GM21528 (cell line): ENCODE data around the gene KRT77.

Experiments
- ATAC-seq: cut with Tn5 transposase; IDR thresholded peaks from one replicate; pipeline ENCODE4 v1.9.1; 2021; ENCODE audit warnings: mild to moderate bottlenecking, moderate library complexity; ENCODE audit not compliant: unreplicated experiment, low FRiP score

The KRT77 gene

DNA sequence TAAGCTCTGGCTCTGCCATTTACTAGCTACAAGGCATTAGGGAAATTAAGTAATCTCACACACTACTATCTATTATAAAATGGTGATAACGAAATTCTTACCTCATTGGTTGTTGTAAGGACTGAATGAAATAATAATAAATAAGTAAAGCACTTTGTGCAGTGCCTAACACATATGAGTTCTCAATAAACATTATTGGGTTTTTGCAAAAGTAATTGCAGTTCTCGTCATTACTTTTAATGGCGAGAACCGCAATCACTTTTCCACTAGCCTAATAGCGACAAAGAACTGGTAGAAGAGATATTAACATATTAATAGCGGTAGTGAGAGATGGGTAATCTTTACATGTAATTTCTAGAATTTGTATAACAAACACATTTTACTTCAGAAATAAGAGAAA is 9.2 kb downstream of the KRT77 start:
- ATAC-seq = no peak

DNA sequence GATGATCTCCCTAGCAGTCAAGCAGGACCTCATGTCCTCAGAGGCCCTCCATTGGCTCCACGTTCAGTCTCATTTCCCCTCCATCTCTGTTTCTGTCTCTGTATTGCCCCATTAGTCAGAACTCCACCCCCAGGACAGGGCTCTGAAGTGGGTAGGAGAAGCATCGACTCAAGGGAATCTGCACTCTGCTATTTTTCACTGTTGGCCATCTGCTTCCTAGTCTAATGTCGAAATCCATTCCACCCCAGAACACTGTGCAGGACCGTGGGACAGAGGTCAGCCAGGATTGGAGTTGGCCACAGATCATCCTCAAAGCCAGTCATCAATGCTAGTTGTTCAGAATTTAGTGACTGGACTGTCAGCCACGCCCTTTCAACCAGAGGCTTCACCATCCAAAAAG is 10.1 kb downstream of the KRT77 start:
- no peak for ATAC-seq

- no peak for ATAC-seq
Observed at GRCh38 chr12:52692254-52692653, 11.1 kb downstream of the KRT77 start.

DNA sequence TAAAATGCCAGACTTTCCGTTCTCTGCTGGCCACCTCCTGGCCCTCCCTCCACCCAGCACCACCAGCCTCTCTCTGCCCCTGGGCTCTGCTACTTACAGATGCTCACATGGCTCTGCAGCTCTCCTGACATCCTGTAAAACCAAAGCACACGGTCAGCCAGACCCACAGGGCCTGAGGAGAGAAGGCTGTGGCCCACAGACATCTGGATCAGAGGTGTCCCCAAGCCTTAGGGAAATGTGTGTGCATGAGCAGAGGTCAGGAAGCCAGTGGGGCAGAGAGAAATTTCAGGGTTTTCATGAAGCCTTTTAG is 11.5 kb downstream of the KRT77 start:
- no peak for ATAC-seq

DNA sequence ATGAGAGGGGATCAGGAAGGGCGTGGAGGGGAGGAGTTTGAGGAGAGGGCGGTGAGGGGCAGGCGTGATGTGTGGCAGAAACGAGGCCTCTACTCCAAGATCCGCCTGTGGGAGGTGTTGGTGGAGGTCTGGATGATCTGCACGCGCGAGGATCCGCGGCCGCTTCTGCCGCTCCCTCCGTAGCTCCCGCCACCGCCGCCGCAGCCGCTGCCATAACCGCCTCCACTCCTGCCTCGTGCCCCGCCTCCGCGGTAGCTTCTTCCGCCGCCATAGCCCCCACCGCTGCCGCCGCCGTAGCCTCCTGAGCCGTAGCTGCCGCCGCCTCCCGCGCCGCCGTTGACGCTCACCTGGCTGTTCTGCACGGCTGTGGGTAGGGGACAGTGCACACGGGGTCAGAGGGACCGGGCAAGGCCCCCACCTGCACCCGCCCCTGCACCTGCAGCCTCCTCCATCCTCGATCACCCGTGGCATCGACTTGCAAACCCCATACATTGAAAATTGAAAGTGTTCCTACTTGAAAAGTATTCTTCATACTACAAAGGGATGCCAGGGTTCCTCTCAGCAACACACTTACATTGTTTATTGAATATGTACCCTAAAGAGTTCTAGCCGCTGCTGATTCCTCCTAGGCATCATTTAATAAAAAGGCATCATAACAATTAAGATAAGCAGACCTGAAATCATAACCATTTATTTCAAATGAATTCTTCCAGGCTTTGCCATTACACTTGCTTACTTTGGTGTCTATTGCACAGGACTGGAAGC is 12.1 kb downstream of the KRT77 start:
- ATAC-seq = no peak

GRCh38 chr12:52690351-52691075 is 12.8 kb downstream of the KRT77 start:
- ATAC-seq = no peak

DNA sequence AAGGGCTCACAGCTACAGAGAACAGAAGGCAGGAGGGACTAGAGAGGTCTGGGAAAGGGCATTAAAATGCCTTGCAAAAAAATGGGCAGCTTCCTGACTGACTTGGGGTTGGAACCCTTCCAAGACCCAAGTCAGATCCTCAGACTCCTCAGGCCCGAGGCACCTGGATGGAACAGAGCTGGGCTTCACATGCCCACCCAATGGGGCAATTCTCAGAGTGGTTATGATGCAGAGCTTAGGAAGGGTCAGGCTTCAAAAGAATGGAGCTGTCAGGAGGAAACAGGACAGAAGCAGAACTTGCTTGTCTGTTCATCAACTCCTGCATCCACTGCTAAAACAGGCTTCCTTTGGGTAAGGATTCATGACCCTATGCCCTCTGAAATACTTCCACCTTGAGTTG is 13.4 kb downstream of the KRT77 start:
- no peak for ATAC-seq

GRCh38 chr12:52689239-52689638 is 14.1 kb downstream of the KRT77 start:
- no peak for ATAC-seq

DNA sequence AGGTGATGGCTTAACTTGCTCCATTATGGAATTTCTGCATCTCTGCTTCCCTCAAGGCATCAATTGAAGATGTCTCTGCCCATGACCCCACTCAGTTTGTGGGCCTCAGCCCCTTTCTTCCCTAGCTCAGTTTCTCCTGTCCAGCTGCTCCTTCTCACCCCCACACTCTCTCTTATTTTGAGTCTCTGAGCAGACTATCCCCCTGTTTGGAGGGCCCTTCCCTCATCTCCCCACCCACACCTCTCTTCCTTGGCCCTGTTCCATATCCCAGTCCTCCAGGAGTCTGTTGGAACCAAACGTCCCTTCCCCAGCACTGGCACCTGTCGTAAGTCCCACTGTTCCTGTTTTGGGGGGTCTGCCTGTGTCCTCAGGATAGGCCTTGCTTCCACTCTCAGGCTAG is 14.8 kb downstream of the KRT77 start:
- ATAC-seq = no peak

DNA sequence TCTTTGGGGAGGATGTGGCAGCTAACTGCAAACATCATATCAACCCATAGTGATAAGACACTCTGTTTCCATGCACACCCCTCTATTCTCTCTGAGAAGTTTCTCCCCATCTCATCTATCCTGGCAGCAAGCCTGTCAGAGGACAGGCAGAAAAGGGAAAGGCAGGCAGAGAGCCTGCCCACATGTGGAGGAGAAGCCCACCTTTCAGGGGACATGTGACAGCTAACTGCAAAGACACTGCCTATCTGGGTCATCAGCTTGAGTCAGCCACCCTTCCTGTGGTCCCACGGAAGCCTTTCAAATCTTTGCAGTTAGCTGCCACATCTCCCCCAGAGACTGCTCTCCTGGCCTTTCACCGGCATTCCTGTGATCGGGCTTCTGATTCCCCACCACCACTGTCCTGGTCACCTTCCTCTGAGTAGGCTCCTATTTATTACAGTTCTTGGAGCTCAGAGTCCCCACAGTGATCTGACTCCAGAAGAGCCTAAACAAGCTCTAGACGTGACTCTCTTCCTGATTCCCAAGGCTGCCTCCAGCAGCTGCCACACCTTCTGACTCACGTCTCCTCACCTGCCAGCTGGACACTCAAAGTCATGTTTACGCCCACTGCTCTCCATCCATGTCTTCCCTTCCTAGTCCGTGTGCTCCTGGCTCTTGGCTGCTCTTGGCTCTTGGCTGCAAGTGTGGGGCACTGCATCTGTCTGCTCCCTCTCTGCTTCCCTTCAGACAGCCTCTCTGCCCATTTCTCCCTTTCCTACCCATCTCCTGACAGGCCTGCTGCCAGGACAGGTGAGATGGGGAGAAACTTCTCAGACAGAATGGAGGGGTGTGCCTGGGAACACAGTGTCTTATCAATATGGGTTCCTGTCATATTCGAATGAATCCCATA is 15.6 kb downstream of the KRT77 start:
- ATAC-seq = no peak

- ATAC-seq = no peak
Observed at GRCh38 chr12:52686756-52687487, 16.4 kb downstream of the KRT77 start.

GRCh38 chr12:52686063-52686462 is 17.3 kb downstream of the KRT77 start:
- no peak for ATAC-seq

DNA sequence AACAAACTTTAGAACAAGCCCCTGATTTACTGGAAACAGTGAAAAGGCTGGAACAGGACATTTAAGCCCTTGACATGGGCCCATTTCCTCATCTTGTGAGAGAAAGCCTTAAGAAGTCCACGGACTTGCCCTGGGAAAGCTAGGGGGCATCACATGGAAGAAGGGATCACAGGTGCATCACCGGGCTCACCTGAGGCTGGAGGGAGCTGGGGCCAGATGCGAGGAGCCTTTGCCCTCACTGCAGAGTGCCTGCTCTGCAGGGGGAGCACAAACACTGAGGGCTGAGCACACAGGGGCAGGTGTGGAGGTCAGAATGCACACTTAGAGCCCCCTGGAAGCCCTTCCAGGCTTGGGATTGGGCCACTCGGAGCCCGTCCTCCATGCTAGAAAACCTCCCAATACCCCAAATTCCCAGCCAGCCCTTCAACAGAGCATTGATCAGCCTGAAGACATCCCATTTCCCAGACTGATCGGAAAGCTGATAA is 17.9 kb downstream of the KRT77 start:
- no peak for ATAC-seq

GRCh38 chr12:52684431-52684830 is 18.9 kb downstream of the KRT77 start:
- no peak for ATAC-seq

DNA sequence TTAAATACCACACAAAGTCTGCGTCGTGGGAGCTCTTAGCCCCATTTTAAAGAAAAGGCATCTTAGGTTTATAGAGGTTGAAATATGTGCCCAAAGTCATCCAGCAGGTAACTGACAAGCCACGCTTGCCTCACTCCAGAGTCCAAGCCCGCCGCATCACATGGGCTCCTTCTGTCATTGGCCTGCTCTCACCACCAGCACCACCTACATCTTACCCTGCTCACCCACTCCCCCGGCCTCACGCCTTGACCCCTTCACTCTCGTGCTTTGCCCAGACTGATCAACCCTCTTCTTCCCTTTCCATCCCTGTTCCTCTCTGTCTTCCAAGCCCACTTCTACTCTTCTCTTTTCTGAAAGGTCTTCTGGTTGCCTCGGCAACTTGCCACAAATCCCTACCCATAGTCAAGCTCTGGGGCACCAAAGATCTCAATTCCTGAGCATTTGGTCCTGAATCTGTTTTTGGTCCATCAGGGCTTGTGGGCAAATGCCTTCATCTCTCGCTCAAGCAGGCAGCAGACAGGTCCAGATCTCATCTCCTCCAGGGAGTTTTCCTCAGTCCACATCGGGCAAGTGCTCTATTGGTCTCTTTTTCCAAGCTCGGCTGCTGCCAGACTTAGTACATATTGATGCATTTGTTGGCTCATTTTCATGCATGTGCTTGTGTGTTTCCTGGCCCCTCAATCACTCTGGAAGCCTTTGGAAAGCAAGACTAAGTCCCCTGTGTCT is 19.6 kb downstream of the KRT77 start:
- no peak for ATAC-seq

- no peak for ATAC-seq
Observed at GRCh38 chr12:52682938-52683574, 20.3 kb downstream of the KRT77 start.

DNA sequence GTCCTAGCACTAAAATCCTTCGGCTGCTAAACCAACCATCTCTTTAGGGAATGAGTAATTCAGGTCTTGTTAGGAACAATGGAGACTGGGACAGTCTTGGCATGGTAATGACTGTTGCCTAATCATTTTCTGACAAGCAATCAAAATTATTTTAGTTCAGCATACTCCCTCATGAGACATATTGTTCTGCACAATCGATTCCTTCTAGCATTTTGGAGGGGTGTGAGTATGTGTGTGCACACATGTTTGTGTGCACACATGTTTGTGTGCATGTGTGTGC is 21.0 kb downstream of the KRT77 start:
- ATAC-seq = no peak

- no peak for ATAC-seq
Observed at GRCh38 chr12:52681526-52682380, 21.6 kb downstream of the KRT77 start.

DNA sequence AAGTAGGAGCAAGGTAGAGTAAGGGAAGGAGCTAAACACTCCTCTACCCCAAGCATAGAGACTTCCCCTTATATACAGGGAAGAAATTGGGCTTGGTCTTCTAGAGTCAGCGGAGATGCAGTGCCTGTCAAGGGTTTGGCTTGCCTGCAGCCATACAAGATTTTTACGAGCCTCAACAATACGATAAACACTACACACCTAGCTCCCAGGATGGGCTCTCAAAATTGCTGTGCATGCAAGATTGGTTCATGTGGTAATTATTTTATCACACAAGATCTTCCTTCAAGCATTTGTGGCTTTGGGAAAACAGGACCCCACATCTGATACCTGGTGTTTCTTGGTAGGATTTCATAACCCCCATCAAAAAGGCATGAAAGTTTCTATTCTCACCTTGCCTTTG is 23.0 kb downstream of the KRT77 start, which contains the start of gene KRT1:
Gene KRT1, minus strand, starts transcription at position 45 of the 400 bp plus-strand sequence. CDS start 59 bp downstream, outside the sequence.
- no peak for ATAC-seq
